ENCODE data around the gene POU6F2. TPM values are rescaled to one million over a fixed set of nuclear protein-coding genes. Genes with fewer than 3 reads are reported as not detected.

Gene POU6F2
- total RNA-seq, 4 donors from 2014 or later: not detected

- TF ChIP-seq POLR2A (IDR thresholded peaks at IDR 0.05) (no peak), EP300 (IDR thresholded peaks at IDR 0.05) (no peak), POLR2AphosphoS5 (IDR thresholded peaks at IDR 0.05) (no peak), CTCF (IDR thresholded peaks at IDR 0.05) (no peak)
- no peak overlapping the region for H3K27ac ChIP-seq
- 89% methylated on average over 5 of the region's 5 CpGs for WGBS
- no peak for DNase-seq (ENCODE audit: low spot score in 2 of 2)
- H3K9me3 ChIP-seq: no peaks in the 10 kb centered on the region
- H3K27me3 ChIP-seq: no peaks in the 10 kb centered on the region
- H3K4me1 ChIP-seq: no peaks in the 10 kb centered on the region
- H3K36me3 ChIP-seq: no peaks in the 10 kb centered on the region
- no peak overlapping the region for H3K4me3 ChIP-seq
Measured at GRCh38 chr7:39069031-39069430, 91.3 kb downstream of the POU6F2 start.

- WGBS: 72% methylated on average over 11 of the region's 11 CpGs
- TF ChIP-seq POLR2A (IDR thresholded peaks at IDR 0.05) (no peak), POLR2AphosphoS5 (IDR thresholded peaks at IDR 0.05) (no peak)
Measured at GRCh38 chr7:39069896-39070881, 92.5 kb downstream of the POU6F2 start.

DNA sequence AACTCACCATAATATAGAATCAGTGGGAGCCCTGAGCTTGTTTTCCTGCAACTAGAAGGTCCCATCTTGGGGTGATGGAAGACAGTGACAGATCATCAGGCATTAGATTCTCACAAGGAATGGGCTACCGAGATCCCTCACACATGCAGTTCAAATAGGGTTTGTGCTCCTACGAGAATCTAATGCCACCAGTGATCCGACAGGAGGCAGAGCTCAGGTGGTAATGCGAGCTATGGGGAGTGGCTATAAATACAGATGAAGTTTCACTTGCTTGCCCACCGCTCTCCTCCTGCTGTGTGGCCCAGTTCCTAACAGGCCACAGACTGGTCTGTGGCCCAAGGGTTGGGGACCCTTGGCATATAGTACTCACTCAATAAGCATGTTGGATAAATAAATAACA is 93.4 kb downstream of the POU6F2 start:
- Histone ChIP-seq H3K27ac (no peak overlapping the region), H3K36me3 (no peaks in the 10 kb centered on the region), H3K9me3 (no peaks in the 10 kb centered on the region), H3K4me1 (no peaks in the 10 kb centered on the region), H3K27me3 (no peaks in the 10 kb centered on the region), H3K4me3 (no peak overlapping the region)
- no peak for DNase-seq (ENCODE audit: low spot score in 2 of 2)
- TF ChIP-seq POLR2AphosphoS5 (IDR thresholded peaks at IDR 0.05) (no peak), EP300 (IDR thresholded peaks at IDR 0.05) (no peak), POLR2A (IDR thresholded peaks at IDR 0.05) (no peak), CTCF (IDR thresholded peaks at IDR 0.05) (no peak)
- WGBS: 90% methylated on average over 5 of the region's 5 CpGs

More at GRCh38 chr7:39069896-39070881, 92.5 kb downstream of the POU6F2 start:
- no peak overlapping the region for H3K27ac ChIP-seq
- H3K36me3 ChIP-seq: no peaks in the 10 kb centered on the region
- H3K4me1 ChIP-seq: no peaks in the 10 kb centered on the region
- no peaks in the 10 kb centered on the region for H3K9me3 ChIP-seq
- DNase-seq (ENCODE audit: low spot score in 2 of 2): no peak
- no peak overlapping the region for H3K4me3 ChIP-seq
- H3K27me3 ChIP-seq: no peaks in the 10 kb centered on the region

DNA sequence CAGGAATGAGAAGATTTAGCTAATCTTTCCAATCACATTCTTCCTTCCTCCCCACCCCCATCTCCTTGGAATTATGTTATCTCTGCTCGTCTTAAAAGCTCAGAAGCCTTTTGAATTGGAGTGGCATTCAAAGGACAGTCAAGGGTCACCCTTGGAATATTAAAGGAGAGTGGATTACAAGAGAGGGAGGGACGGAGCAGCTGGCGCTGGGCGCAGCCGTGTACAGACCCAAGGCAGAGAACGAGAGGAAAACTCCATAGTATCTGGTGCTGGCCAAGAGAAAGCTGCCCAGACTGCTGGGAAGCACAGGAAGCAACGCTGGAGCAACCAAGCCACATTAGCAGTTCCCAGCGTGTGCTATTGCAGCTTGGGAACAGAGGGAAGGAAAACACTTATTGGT is 95.7 kb downstream of the POU6F2 start:
- no peaks in the 10 kb centered on the region for H3K36me3 ChIP-seq
- no peak overlapping the region for H3K4me3 ChIP-seq
- H3K27ac ChIP-seq: no peak overlapping the region
- no peaks in the 10 kb centered on the region for H3K4me1 ChIP-seq
- 21% methylated on average over 8 of the region's 8 CpGs for WGBS
- no peaks in the 10 kb centered on the region for H3K27me3 ChIP-seq
- TF ChIP-seq EP300 (IDR thresholded peaks at IDR 0.05) (no peak), POLR2AphosphoS5 (IDR thresholded peaks at IDR 0.05) (no peak), POLR2A (IDR thresholded peaks at IDR 0.05) (no peak), CTCF (IDR thresholded peaks at IDR 0.05) (no peak)
- H3K9me3 ChIP-seq: no peaks in the 10 kb centered on the region
- DNase-seq (ENCODE audit: low spot score in 2 of 2): no peak

- DNase-seq (ENCODE audit: low spot score in 2 of 2): no peak
- H3K4me3 ChIP-seq: no peak overlapping the region
- WGBS: 43% methylated on average over 1 of the region's 1 CpG
- no peaks in the 10 kb centered on the region for H3K4me1 ChIP-seq
- no peaks in the 10 kb centered on the region for H3K27me3 ChIP-seq
- TF ChIP-seq POLR2AphosphoS5 (IDR thresholded peaks at IDR 0.05): no peak
- TF ChIP-seq EP300 (IDR thresholded peaks at IDR 0.05): no peak
- H3K36me3 ChIP-seq: no peaks in the 10 kb centered on the region
- H3K27ac ChIP-seq: no peak overlapping the region
- H3K9me3 ChIP-seq: no peaks in the 10 kb centered on the region
Measured at GRCh38 chr7:39075210-39075609, 97.5 kb downstream of the POU6F2 start.

DNA sequence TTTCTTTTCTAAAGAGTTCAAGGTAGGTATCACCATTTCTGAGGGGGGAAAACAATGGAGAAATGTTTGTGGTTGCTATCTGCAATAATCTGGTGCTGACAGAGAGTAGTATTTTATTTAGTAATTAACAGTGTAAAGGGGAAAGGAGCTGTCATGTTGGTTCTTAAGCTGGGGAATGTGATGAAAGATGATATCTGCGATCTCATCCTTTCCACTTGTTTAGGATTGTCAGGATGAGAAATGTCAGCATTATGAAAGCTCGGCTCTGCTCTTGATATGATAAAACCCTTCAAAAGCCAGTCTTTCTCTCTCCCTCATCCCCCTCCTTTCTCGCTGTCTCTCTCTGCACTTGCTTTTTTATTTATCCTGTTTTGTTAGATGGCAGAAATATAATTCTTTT is 106.1 kb downstream of the POU6F2 start:
- WGBS: 32% methylated on average over 3 of the region's 3 CpGs

More for the DNA sequence above, 106.1 kb downstream of the POU6F2 start:
- no peak for DNase-seq (ENCODE audit: low spot score in 2 of 2)
- Histone ChIP-seq H3K4me3 (no peak overlapping the region), H3K9me3 (no peaks in the 10 kb centered on the region), H3K27ac (no peak overlapping the region), H3K27me3 (peaks cover 5% of the 10 kb centered on the region), H3K36me3 (no peaks in the 10 kb centered on the region), H3K4me1 (no peaks in the 10 kb centered on the region)
- TF ChIP-seq EP300 (IDR thresholded peaks at IDR 0.05) (no peak), POLR2A (IDR thresholded peaks at IDR 0.05) (no peak), POLR2AphosphoS5 (IDR thresholded peaks at IDR 0.05) (no peak), CTCF (IDR thresholded peaks at IDR 0.05) (no peak)

Data from suprapubic skin (tissue), 4 donors.